22Rv1 (cell line): Measurements from ENCODE around the gene SREBF2.
"Not testable (repeated sequence)": the region's sequence is repeated elsewhere in the genome, so short reads cannot be mapped to it uniquely, and the experiment has no call there.

Source experiments
- CTCF ChIP-seq: fragments of 450-650 bp; IDR thresholded peaks from 2 replicates; pipeline ENCODE4 v1.5.1; 2017; ENCODE audit warnings: mild to moderate bottlenecking
- ZFX ChIP-seq: fragments of 450-650 bp; IDR thresholded peaks from 2 replicates; pipeline ENCODE4 v1.6.1; 2017; ENCODE audit warnings: antibody characterized with exemption, borderline replicate concordance

- not testable (repeated sequence) for TF ChIP-seq CTCF, ZFX
Observed at GRCh38 chr22:41870081-41870480, 37.2 kb downstream of the SREBF2 start.
